ENCODE results near the gene ATP2B3.
A peak's percentile ranks its signal among the peaks of the same experiment; 100 is the strongest.

The ATP2B3 gene

DNA sequence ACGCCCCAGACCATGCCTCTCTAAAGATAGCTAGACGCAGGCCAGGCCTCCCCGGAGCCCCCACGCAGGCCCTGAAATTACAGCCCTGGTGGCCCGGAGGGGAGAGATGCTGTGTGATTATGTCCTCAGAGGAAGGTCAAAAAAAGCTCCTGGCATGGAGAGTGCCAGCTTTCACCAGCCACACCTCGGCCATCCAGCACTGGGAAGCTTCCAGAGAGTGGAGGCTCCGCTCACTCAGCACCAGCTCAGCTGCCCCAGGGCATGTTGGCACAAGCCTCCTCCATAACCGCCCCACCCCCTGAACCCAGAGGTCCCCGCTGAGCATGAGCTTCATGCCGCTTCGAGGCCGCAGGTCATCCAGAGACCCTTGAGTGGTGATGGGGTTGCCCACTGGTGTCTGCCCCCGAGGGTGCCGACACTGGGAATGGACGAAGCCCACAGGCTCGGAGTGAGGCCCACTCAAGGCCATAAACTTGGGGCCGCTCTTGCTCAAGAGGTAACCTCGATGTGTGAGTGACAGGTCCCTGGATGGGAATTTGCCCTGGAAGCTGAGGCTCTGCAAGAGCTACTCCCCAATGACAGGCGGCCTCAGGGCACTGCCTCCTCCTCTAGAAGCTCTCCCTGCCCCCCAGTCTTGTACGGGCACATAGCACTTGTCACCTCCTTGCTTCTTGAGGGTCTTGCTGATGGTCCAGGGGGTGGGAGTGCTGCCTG lies 27.1 kb upstream of the ATP2B3 start:
- DNase-seq (ENCODE audit: low read depth), result no peak
- H3K9me3 ChIP-seq (ENCODE audit: control insufficient read depth, low read length), result no peaks in the 10 kb centered on the region
- H3K9ac ChIP-seq (ENCODE audit: low read length), result no peak overlapping the region
- H3K4me3 ChIP-seq (ENCODE audit: low read length), result no peak overlapping the region
- H3K36me3 ChIP-seq (ENCODE audit: control insufficient read depth, insufficient read depth, low read length, severe bottlenecking), result no peaks in the 10 kb centered on the region
- H3K4me1 ChIP-seq (ENCODE audit: control insufficient read depth, insufficient read depth, low read length), result peaks cover 4% of the 10 kb centered on the region
- no peaks in the 10 kb centered on the region for H3K27me3 ChIP-seq (replicated peaks; ENCODE audit: control insufficient read depth, insufficient read depth, low read length)

DNA sequence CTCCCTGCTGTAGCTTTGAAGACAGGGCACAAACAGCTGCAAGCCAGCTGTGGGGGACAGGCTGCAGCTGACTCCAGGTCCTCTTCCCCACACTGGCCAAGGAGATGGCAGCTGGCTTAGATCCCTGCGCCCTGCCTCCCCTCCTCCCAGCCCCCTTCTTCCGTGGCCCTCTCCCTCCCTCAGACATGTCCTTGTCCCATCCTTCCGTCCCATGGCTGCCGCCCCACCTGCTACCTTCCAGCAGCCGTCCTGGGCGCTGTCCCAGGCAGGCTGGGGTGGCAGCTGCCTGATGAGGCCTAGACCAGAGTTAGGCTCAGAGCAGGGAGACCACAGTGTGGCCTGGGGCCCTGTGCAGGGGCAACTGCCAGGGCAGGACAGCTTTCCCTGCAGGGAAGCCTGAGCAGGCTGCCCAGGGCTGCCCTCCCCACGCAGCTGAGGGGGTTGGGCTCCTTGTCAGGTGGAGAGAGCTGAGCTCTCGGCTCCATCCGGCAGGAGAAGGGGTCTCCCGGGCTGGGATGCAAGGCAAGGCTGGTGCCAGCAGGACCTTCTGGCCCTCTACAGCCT lies 26.0 kb upstream of the ATP2B3 start:
- Histone ChIP-seq H3K36me3 (ENCODE audit: control insufficient read depth, insufficient read depth, low read length, severe bottlenecking) (no peaks in the 10 kb centered on the region), H3K9me3 (ENCODE audit: control insufficient read depth, low read length) (no peaks in the 10 kb centered on the region), H3K9ac (ENCODE audit: low read length) (no peak overlapping the region), H3K27me3 (replicated peaks; ENCODE audit: control insufficient read depth, insufficient read depth, low read length) (no peaks in the 10 kb centered on the region), H3K4me1 (ENCODE audit: control insufficient read depth, insufficient read depth, low read length) (peaks cover 4% of the 10 kb centered on the region), H3K4me3 (ENCODE audit: low read length) (no peak overlapping the region)
- DNase-seq (ENCODE audit: low read depth), result no peak

DNA sequence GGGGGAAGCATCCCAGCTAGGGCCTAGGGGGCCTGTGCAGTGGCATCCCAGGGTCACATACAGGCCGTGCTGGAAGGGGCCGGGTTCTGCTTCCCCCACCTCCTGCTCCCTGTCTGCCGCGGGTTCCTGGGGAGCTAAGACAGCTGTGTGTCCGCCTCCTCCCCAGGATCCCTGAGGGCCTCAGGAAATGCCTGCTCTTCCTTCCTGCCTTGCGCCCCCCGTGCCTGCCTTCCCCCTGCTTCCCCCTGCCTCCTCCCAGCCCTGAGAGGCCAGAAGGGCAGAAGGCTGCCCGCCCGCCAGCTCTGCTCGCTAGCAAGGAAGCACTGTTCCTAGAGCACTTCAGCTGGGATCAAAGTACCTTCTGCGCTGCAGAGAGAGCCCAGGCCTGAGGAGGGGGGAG lies 25.5 kb upstream of the ATP2B3 start:
- peaks cover 4% of the 10 kb centered on the region for H3K4me1 ChIP-seq (ENCODE audit: control insufficient read depth, insufficient read depth, low read length)
- no peaks in the 10 kb centered on the region for H3K27me3 ChIP-seq (replicated peaks; ENCODE audit: control insufficient read depth, insufficient read depth, low read length)
- no peak overlapping the region for H3K9ac ChIP-seq (ENCODE audit: low read length)
- H3K4me3 ChIP-seq (ENCODE audit: low read length), result no peak overlapping the region
- no peak for DNase-seq (ENCODE audit: low read depth)
- no peaks in the 10 kb centered on the region for H3K9me3 ChIP-seq (ENCODE audit: control insufficient read depth, low read length)
- no peaks in the 10 kb centered on the region for H3K36me3 ChIP-seq (ENCODE audit: control insufficient read depth, insufficient read depth, low read length, severe bottlenecking)

DNA sequence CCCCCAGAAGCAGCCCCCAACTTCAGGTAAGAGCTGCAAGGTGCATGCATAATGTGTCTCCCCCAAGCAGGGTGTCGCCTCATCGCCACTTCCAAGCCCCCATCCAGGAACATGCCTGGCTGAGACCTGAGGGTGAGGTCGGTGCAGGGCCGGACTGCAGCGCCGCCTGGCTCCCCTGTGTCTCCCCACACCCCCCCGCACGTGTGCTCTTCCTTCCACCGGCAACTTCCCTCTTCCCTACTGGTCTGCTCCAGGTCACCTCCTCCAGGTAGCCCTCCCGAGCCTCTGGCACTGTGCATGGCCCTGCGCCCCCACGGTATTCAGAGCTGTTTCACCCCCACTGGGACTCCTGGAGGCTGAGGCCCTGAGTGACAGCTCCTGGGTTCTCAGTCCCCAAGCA lies 24.9 kb upstream of the ATP2B3 start:
- Histone ChIP-seq H3K9me3 (ENCODE audit: control insufficient read depth, low read length) (no peaks in the 10 kb centered on the region), H3K9ac (ENCODE audit: low read length) (no peak overlapping the region), H3K4me1 (ENCODE audit: control insufficient read depth, insufficient read depth, low read length) (peaks cover 4% of the 10 kb centered on the region), H3K36me3 (ENCODE audit: control insufficient read depth, insufficient read depth, low read length, severe bottlenecking) (no peaks in the 10 kb centered on the region), H3K27me3 (replicated peaks; ENCODE audit: control insufficient read depth, insufficient read depth, low read length) (no peaks in the 10 kb centered on the region), H3K4me3 (ENCODE audit: low read length) (no peak overlapping the region)
- DNase-seq (ENCODE audit: low read depth), result no peak

DNA sequence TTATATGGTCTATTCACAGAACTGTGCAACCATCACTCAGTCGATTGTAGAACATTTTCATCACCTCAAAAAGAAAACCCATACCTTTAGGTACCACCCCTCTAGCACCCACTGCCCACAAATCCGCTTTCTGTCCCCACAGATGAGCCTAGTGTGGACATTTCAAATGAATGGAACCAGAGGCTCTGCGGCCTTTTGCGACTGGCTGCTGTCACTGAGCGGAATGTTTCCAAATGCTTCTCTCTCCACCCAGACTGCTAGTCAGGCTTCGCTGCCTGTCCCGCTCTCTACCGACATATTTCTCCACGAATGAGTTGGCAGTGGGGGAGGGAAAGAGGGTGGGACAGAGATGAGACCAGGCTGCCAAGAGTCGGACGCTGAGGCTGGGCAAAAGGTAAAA lies 24.4 kb upstream of the ATP2B3 start:
- no peaks in the 10 kb centered on the region for H3K27me3 ChIP-seq (replicated peaks; ENCODE audit: control insufficient read depth, insufficient read depth, low read length)
- no peak overlapping the region for H3K4me3 ChIP-seq (ENCODE audit: low read length)
- peaks cover 4% of the 10 kb centered on the region for H3K4me1 ChIP-seq (ENCODE audit: control insufficient read depth, insufficient read depth, low read length)
- DNase-seq (ENCODE audit: low read depth), result no peak
- no peaks in the 10 kb centered on the region for H3K36me3 ChIP-seq (ENCODE audit: control insufficient read depth, insufficient read depth, low read length, severe bottlenecking)
- no peaks in the 10 kb centered on the region for H3K9me3 ChIP-seq (ENCODE audit: control insufficient read depth, low read length)
- no peak overlapping the region for H3K9ac ChIP-seq (ENCODE audit: low read length)

DNA sequence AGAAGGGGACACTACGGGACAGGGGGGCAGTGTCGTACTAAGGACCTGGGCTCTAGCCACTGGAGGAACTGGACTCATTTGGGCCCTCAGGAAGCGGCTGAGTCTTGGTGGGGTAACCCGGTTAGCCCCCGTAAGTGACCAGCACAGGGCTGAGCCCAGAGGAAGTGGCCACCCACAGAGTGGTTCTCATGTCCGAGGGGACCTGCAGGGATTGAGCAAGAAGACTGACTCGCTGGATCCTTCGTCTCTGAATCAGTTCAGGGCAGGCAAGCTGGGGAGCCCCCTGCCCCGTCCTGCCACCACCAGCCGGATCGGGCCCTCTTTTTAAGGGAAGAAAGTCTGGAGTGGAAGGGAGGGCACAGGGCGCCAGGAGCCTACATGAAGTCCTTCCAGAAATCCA lies 23.4 kb upstream of the ATP2B3 start:
- Histone ChIP-seq H3K9me3 (ENCODE audit: control insufficient read depth, low read length) (no peaks in the 10 kb centered on the region), H3K4me3 (ENCODE audit: low read length) (no peak overlapping the region), H3K4me1 (ENCODE audit: control insufficient read depth, insufficient read depth, low read length) (no peaks in the 10 kb centered on the region), H3K36me3 (ENCODE audit: control insufficient read depth, insufficient read depth, low read length, severe bottlenecking) (no peaks in the 10 kb centered on the region), H3K9ac (ENCODE audit: low read length) (no peak overlapping the region), H3K27me3 (replicated peaks; ENCODE audit: control insufficient read depth, insufficient read depth, low read length) (peaks cover 3% of the 10 kb centered on the region)
- peak; percentile 44 for DNase-seq (ENCODE audit: low read depth)

DNA sequence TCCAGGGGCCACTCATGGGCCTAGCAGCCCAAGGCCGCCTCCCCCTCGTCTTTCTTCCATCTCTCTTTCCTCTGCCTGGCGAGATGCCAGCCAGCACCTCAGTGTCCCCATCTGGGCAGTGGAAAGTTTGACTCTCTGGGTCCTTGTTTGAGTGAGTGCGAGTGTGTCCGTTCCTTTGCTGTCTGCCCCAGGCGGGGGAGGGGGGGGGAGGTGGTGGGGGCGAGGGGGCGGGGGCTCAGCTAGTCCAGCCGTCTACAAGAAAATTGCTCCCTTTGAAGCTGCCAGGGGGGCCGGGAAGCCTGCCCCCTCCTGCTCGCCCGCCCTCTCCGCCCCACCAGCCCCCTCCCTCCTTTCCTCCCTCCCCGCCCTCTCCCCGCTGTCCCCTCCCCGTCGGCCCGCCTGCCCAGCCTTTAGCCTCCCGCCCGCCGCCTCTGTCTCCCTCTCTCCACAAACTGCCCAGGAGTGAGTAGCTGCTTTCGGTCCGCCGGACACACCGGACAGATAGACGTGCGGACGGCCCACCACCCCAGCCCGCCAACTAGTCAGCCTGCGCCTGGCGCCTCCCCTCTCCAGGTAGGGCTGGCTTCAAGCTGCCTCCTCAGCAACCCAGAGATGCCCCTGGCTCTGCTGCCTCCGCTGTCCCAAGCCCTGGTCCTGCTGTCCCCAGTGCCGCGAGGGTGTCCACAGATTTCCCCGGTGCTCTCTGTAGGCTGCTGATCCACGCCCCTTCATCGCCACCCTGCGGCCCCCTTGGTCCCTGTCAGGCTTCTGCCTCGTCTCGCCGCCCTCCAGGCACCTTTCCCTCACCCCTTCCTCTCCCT lies 22.7 kb upstream of the ATP2B3 start, which contains the start of gene BGN:
Gene BGN (plus strand): TSS at position 440 of the 821 bp plus-strand sequence. CDS start 9,652 bp downstream, outside the sequence.
- no peaks in the 10 kb centered on the region for H3K9me3 ChIP-seq (ENCODE audit: control insufficient read depth, low read length)
- DNase-seq (ENCODE audit: low read depth), result peak; percentile 63
- peak within 1 kb of the TSS; percentile 76 for H3K4me3 ChIP-seq (ENCODE audit: low read length)
- peak within 1 kb of the TSS; percentile 72 for H3K9ac ChIP-seq (ENCODE audit: low read length)
- peaks cover 4% of the 10 kb centered on the region for H3K27me3 ChIP-seq (replicated peaks; ENCODE audit: control insufficient read depth, insufficient read depth, low read length)
- H3K4me1 ChIP-seq (ENCODE audit: control insufficient read depth, insufficient read depth, low read length), result no peaks in the 10 kb centered on the region
- H3K36me3 ChIP-seq (ENCODE audit: control insufficient read depth, insufficient read depth, low read length, severe bottlenecking), result no peaks in the 10 kb centered on the region

DNA sequence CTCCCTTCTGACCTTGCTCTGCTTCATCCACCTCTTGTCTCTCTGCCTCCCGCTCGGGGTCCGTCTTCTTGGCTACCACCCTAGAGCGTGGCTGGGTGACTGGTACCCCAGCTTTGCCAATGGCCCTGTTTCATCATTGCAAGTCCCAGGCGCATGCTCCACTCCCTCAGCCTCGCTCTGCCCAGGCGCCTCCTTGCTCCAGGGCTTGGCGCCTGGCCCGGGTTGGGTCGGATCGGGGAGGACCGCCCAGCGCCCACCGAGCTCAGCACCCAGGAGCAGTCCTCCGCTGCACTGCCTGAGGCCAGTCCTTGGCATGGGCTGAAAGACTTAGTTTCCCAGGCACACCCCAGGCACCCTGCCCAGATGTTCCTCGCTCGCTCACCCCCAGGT lies 22.1 kb upstream of the ATP2B3 start:
- H3K9me3 ChIP-seq (ENCODE audit: control insufficient read depth, low read length), result no peaks in the 10 kb centered on the region
- H3K9ac ChIP-seq (ENCODE audit: low read length), result peak overlapping the region; percentile 72
- H3K27me3 ChIP-seq (replicated peaks; ENCODE audit: control insufficient read depth, insufficient read depth, low read length), result peaks cover 4% of the 10 kb centered on the region
- no peaks in the 10 kb centered on the region for H3K36me3 ChIP-seq (ENCODE audit: control insufficient read depth, insufficient read depth, low read length, severe bottlenecking)
- DNase-seq (ENCODE audit: low read depth), result peak; percentile 84
- H3K4me1 ChIP-seq (ENCODE audit: control insufficient read depth, insufficient read depth, low read length), result no peaks in the 10 kb centered on the region
- peak overlapping the region; percentile 76 for H3K4me3 ChIP-seq (ENCODE audit: low read length)

DNA sequence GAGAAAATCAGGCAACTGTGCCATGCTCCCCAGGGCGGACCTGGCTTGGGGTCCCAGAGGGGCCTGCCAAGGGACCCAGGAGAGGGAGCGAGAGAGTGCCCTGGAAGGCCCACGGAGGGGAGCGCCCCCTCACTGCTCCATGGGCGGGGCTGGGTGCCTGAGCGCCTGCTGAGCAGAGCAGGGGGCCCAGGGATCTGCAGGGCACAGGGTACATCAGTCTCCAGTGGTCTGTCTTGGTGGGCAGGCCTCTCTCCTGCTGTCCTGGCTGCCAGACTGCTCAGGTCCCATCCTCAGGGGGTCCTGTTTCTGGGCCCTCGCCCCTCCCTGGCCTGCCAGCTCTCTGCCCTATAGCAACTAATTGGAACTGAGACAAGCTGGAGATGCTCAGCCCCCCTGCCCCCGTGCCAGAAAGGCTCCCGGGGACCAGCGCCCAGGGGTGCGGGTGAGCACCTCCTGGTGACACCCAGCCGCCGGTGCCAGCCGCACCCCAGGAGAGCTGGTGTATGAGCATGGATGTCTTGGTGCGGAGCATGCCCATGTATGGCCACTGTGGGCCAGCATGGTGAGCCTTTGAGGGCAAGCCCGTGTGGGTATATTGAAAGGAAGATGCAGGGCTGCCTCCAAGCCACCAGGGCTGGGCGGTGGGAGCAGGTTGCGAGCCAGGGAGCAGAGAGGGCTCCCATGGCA lies 21.4 kb upstream of the ATP2B3 start:
- H3K4me1 ChIP-seq (ENCODE audit: control insufficient read depth, insufficient read depth, low read length), result no peaks in the 10 kb centered on the region
- H3K9me3 ChIP-seq (ENCODE audit: control insufficient read depth, low read length), result no peaks in the 10 kb centered on the region
- H3K4me3 ChIP-seq (ENCODE audit: low read length), result peak overlapping the region; percentile 76
- H3K9ac ChIP-seq (ENCODE audit: low read length), result peak overlapping the region; percentile 72
- no peak for DNase-seq (ENCODE audit: low read depth)
- peaks cover 4% of the 10 kb centered on the region for H3K27me3 ChIP-seq (replicated peaks; ENCODE audit: control insufficient read depth, insufficient read depth, low read length)
- H3K36me3 ChIP-seq (ENCODE audit: control insufficient read depth, insufficient read depth, low read length, severe bottlenecking), result no peaks in the 10 kb centered on the region

DNA sequence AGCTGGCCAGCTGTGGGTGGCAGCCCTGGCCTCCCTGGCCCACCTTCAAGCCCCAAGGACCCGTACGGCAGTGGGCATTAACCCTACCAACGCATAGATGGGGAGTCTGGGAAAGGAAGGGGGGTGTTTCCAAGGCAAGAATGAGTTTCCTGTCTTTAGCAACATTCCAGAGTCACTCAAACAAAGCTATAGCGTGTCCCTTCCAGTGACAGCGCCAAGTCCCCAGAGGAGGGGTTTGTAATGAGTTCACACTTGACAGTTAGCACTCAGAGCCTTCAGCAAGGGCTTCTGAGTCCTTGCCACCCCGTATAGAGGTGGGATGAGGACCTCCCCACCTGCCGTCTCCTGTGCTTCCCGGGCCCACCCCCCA lies 20.9 kb upstream of the ATP2B3 start:
- no peaks in the 10 kb centered on the region for H3K36me3 ChIP-seq (ENCODE audit: control insufficient read depth, insufficient read depth, low read length, severe bottlenecking)
- no peak overlapping the region for H3K9ac ChIP-seq (ENCODE audit: low read length)
- no peaks in the 10 kb centered on the region for H3K9me3 ChIP-seq (ENCODE audit: control insufficient read depth, low read length)
- no peak for DNase-seq (ENCODE audit: low read depth)
- H3K4me3 ChIP-seq (ENCODE audit: low read length), result no peak overlapping the region
- peaks cover 4% of the 10 kb centered on the region for H3K27me3 ChIP-seq (replicated peaks; ENCODE audit: control insufficient read depth, insufficient read depth, low read length)
- H3K4me1 ChIP-seq (ENCODE audit: control insufficient read depth, insufficient read depth, low read length), result no peaks in the 10 kb centered on the region

DNA sequence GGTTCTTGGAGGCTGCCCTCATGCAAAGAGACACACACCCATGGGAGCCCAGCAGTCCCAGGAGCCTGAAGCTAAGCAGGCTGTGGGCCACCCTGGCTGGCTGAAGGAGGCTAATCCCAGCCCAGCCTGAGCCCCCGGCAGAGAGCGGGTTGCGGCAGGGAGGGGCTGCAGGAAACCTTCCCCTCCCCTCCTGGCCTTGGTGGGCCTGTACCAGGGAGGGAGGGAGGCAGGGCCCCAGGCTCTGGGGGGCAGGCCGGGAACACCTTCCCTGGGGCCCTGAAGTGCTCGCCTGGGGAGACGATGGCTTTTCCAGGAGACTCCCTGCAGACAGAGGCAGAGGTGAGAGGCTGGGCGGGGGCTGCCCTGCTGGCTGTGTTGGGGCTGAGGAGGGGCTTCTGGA lies 19.0 kb upstream of the ATP2B3 start:
- no peak for DNase-seq (ENCODE audit: low read depth)
- Histone ChIP-seq H3K4me1 (ENCODE audit: control insufficient read depth, insufficient read depth, low read length) (no peaks in the 10 kb centered on the region), H3K9ac (ENCODE audit: low read length) (no peak overlapping the region), H3K36me3 (ENCODE audit: control insufficient read depth, insufficient read depth, low read length, severe bottlenecking) (no peaks in the 10 kb centered on the region), H3K9me3 (ENCODE audit: control insufficient read depth, low read length) (no peaks in the 10 kb centered on the region), H3K4me3 (ENCODE audit: low read length) (no peak overlapping the region), H3K27me3 (replicated peaks; ENCODE audit: control insufficient read depth, insufficient read depth, low read length) (peaks cover 4% of the 10 kb centered on the region)

Measured in adipocyte (in vitro differentiated cells).